Stomach (tissue), 4 donors: ENCODE data around the gene CYP3A5.

Source experiments
- CTCF ChIP-seq, 7 experiments: fragments of 450-650 bp in 4 of 7; fragments of 200-600 bp in 3 of 7; sonication (generic) in 3 of 7; IDR thresholded peaks; one replicate each; pipeline ENCODE4 v1.5.1; 2016 to 2019; ENCODE audit warnings: antibody characterized with exemption in 7 of 7, control low read depth in 2 of 7, mild to moderate bottlenecking in 1 of 7
- EP300 ChIP-seq: sonication (generic); formaldehyde crosslinking; IDR thresholded peaks from one replicate; pipeline ENCODE4 v1.6.1; 2017; ENCODE audit warnings: antibody characterized with exemption
- POLR2A ChIP-seq, 4 donors: fragments of 450-650 bp; IDR thresholded peaks; one replicate each; pipeline ENCODE4 v1.6.1; 2016; ENCODE audit warnings: antibody characterized with exemption in 4 of 4, control low read depth in 2 of 4, mild to moderate bottlenecking in 1 of 4, moderate library complexity in 1 of 4
- POLR2AphosphoS5 ChIP-seq, 3 donors: sonication (generic); formaldehyde crosslinking; IDR thresholded peaks; one replicate each; pipeline ENCODE4 v1.6.1; 2016; ENCODE audit warnings: antibody characterized with exemption in 3 of 3

DNA sequence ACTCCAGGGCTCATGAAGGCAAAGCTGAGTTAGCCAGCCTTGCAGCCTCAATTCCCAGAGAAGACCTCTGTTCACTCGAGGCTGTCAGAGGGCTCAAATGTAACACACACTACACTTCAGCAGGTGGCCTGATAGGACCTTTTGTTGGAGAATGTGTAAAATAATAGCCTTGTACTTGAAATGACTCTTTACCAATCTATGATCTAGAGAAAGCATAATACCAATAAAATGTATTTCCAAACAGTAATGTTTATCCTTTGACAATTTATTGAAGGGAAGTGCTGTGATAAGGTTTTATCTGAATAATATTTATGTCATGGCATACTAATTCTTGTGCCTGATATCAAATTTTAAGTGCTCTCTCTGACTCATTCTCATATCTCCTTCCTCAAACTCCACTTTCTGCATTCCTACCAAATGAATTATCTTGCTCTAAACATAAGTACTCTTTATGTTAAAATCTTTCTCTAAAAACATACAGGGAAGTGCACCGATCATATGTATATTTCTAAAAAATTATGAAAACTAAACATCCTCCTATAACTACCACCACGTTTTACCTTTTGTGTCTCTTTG is 34.3 kb upstream of the CYP3A5 start:
- TF ChIP-seq CTCF (IDR thresholded peaks at IDR 0.05): no peak
- TF ChIP-seq POLR2A (IDR thresholded peaks at IDR 0.05): no peak
- TF ChIP-seq POLR2AphosphoS5 (IDR thresholded peaks at IDR 0.05): no peak
- TF ChIP-seq EP300: no peak
